GM21423 (cell line): ENCODE results near the gene ZKSCAN3.
"Not testable (repeated sequence)": the region's sequence is repeated elsewhere in the genome, so short reads cannot be mapped to it uniquely, and the experiment has no call there.

Experiments used
- ATAC-seq: cut with Tn5 transposase; IDR thresholded peaks from one replicate; pipeline ENCODE4 v1.9.1; 2021; ENCODE audit warnings: mild to moderate bottlenecking, moderate library complexity; ENCODE audit not compliant: unreplicated experiment

ZKSCAN3 gene

DNA sequence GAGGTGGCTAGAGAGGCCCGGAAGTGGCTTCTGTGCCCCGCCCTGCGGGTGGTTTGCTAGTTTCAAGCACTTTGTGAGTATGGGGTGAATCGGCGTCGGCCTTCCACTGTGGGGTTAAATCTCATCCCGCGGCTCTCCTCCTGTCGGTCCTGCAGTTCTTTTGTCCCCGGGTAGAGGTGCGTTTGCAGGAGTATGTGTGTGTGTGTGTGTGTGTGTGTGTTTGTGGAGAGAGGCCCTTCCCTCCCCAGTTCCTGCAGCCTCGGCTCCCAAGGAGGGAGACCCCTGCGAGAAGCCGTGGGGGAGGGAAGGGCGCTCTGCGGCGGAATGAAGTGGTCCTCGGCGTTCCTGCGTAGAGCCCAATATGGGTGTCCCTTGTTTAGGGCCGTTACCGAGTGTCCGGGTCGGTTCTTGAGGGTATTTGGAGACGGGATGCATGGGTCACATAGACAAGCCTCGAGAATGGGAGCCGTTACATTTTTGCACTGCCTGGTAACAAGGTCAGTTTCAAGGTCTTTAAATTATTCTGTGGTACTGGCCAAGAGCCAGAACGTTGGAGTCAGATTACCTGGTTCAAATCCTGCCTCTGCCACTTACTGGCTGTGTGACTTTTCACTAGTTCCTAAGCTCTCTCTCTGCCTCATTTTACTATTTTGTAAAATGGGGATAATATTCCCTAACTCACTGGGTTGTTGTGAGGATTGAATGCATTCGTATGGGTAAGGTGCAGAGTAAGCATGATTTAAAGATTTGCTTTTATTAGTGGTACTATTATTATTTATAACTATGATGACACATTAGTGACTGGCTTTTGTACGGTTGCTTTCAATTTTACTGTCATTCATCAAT is at the start of gene ZKSCAN3:
ZKSCAN3 (plus strand) TSS at position 56 of the 846 bp plus-strand sequence. CDS start 9,640 bp downstream, outside the sequence.
- peak; percentile 97 for ATAC-seq

DNA sequence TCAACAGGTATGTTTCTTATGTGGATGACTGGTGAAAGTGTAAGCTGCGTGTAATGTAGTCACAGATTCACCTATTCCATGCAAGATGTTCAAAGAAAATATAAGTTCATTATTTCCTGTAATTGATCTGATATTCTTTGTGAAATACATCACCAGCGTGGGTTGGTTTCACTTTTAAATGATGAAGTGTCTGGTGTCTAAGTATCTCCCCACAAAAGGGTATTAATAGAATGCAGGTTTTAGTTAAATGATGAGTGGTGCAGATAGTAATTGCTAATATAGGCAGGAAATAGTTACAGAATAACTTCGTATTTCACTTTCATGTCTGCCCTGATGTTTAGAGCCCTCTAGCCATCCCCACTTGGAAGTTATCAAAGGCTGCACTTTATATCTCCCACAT is 46.2 kb upstream of the ZKSCAN3 start:
- ATAC-seq, result peak; percentile 91

DNA sequence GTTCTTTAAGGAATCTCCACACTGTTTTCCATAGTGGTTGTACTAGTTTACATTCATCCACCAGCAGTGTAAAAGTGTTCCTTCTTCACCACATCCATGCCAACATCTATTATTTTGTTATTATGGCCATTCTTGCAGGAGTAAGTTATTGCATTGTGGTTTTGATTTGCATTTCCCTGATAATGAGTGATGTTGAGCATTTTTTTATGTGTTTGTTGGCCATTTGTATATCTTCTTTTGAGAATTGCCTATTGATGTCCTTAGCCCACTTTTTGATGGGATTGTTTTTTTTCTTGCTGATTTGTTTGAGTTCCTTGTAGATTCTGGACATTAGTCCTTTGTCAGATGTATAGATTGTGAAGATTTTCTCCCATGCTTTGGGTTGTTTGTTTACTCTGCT is 43.4 kb upstream of the ZKSCAN3 start:
- not testable (repeated sequence) for ATAC-seq

DNA sequence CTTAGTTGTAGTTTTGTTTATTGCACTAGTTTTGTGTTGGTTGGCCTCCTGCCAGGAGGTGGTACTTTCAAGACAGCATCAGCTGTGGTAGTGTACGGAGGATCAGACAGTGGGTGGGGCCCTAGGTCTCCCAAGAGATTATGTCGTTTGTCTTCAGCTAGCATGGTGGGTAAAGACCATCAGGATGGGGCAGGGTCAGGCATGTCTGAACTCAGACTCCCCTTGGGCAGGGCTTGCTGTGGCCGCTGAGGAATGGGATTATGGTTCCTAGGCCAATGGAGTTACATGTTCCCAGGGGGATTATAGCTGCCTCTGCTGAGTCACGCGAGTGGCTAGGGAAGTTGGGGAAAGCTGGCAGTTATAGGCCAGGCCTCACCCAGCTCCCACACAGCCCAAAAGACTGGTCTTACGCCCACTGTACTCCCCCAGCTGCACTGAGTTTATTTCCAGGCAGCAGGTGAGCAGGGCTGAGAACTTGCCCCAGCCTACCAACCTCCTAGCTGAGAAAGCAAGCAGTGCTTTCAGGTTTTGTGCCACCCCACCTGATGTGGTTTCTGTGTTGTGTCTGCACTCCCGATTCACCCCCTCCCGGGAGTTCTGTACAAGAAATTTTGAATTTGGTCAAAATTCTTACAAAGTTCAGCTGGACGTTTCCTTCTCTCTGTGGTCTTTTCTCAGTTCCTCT is 38.5 kb upstream of the ZKSCAN3 start:
- no peak for ATAC-seq

DNA sequence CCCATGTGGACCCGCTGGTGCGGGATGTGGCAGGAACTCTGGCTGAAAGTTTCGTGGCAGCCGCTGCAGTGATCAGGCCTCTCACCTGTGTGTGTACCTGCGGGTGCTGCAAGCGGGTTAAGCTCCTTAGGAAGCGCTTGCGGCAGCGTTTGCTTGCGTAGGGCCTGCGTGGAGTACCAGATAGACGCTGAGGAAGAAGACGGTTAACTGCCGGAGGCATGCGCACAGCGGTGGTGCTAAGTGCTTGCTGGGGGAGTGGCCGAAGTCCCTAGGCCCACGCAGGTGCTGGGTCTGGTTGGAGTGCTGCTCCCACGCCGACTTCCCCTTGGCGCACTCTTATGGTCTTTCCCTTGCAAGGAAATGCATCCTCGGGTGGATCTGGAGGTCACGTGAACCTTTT is 36.8 kb upstream of the ZKSCAN3 start:
- ATAC-seq, result no peak

DNA sequence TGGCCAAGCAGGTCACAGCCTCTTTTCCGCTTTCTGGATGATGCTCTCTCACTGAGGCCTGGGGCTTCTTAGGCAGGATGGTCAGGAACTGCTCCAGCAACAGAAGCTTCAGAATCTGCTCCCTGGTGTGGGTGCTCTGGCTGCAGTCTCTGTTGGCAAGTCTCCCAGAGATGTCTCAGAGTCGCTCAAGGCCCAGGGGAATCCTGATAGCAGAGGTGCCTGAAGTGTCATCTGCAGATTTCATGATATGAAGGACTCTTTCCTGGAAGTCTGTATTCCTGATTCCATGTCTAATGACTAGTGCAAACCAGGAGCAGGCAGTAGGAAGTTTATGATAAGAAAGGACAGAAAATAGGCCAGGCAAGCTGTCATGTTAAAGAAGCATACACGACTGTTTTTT is 34.1 kb upstream of the ZKSCAN3 start:
- no peak for ATAC-seq

DNA sequence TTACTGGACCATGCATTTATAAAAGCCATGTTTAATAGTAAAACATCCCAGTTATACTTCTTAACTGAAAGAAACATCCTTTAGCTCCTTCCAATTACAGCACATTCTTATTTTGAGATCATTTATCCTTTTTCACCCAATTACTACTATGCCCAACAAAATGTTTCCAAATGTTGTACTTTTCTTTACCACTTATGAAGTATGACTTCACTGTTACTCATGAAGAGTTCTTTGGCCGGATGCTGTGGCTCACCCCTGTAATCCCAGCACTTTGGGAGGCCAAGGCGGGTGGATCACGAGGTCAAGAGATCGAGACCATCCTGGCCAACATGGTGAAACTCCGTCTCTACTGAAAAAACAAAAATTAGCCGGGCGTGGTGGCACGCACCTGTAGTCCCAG is 31.9 kb upstream of the ZKSCAN3 start:
- ATAC-seq, result not testable (repeated sequence)

DNA sequence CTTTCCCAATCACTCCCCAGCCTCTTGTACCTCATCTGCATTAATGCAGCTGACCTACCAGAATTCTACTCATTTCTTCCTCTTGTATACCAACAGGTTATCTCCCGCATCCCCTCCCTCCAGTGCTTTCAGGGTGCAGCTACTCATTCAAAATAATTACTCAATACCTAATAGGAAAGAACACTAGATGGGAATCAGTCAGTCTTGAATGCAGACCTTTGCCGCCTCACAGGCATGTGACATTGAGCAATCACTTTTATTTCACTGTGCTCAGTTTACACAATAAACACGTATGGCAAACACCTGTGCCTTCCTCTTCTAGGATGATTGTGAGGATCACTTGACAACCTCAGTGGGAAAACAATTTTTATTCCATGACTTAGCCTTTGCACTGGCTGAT is 27.1 kb upstream of the ZKSCAN3 start:
- ATAC-seq, result no peak

DNA sequence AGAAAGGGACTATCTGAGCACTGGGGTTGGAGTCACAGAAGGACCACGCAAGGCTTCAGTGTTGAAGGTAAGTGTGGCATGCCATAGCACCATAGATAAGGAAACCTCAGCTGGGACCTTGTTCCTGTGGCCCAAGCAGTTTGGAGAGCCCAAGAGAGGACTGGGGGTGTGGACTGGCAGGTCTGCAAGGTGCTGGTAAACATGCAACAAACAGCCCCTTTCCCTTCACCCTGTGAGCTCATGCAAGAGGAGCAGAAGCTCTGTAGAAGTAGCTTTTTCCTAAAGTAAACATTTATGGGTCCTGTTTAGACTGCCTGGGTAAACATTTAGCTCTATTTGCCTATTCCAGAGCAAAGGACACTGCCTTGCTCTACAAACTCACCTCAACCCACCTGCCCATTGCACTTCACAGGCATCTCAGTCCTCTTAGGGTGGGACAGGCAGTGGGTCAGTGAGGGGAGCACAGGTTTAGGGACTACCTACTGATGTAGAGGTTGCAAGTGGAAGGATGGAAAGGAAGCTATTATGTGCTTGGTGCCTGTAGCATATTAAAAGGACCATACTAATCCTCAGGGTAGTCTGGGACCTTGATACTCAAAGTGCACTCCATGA is 25.8 kb upstream of the ZKSCAN3 start:
- no peak for ATAC-seq

DNA sequence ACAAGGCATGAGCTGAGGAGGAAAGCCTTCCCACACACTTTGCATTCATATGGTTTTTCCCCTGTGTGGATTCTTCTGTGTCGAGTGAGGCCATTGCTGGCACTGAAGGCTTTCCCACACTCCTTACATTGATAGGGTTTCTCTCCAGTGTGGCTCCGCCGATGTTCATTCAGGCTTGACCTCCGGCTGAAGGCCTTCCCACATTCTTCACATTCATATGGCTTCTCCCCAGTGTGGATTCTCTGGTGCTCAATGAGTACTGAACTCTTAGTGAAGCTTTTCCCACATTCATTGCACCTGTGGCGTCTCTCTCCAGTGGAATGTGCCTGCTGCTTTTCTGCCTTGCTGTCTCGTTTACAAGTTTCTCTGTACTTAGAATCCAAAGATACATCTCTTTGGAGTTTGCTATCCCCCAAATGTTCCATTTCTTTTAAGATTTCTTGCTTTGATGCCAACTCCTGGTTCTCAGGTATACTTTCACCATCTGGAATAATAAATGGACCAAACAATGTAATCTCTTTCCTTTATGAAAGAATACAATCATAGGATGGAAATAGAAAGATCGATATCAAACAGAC is 23.3 kb upstream of the ZKSCAN3 start:
- ATAC-seq, result no peak

DNA sequence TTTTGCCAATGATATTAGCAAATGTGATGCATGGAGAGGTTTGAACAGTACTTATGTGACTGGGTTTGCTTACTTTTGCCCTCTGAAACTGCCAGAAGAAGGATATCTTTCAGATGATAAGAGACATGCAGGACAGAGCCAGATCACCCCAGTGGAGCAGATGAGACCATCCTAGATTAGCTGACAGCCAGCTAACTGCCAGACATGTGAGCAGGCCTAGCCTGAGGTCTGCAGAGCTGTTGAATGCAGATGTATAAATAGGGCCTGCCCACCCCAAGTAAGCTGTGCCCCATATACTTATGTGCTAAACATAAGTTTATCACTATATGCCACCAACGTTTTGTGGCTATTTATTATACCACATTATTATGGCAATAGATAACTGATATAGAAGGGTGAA is 19.7 kb upstream of the ZKSCAN3 start:
- no peak for ATAC-seq

DNA sequence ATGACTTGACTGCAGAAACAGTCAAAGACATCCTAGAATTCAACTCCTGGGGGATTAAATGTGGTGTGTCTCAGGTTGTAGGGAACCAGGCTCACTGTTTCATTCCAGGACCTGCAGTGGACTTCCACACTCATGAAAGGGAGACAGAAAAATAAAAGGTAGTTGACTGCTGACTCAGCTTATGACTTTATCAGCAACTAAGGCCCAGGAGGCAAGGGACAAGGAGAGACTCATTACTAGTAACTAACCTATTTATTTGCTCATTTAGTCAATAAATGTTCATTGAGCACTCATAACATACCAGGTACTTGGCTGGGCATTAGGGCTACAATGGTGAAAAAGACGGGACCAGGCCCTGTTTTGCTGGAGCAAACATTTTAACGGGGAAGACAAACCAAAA is 16.7 kb upstream of the ZKSCAN3 start:
- no peak for ATAC-seq

DNA sequence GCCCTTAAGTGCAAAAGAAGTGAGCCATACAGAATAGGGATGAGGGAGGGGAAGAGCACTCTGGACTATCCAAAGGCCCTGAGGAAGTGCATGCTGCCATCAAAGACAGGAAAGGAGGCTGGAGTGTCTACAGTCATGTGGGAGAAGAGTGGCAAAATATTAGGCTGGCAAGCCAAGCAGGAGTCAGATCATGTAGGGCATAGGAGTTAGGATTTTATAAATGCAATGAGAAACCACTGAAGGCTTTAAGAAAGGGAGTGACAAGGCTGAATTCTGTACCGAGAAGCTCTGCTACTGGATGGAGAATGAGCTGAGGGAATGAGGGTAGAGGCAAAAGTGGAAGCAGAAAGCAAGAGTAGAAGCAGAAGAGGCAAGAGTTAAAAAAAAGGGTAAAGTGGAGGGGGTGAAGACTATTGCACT is 16.1 kb upstream of the ZKSCAN3 start:
- ATAC-seq, result no peak

DNA sequence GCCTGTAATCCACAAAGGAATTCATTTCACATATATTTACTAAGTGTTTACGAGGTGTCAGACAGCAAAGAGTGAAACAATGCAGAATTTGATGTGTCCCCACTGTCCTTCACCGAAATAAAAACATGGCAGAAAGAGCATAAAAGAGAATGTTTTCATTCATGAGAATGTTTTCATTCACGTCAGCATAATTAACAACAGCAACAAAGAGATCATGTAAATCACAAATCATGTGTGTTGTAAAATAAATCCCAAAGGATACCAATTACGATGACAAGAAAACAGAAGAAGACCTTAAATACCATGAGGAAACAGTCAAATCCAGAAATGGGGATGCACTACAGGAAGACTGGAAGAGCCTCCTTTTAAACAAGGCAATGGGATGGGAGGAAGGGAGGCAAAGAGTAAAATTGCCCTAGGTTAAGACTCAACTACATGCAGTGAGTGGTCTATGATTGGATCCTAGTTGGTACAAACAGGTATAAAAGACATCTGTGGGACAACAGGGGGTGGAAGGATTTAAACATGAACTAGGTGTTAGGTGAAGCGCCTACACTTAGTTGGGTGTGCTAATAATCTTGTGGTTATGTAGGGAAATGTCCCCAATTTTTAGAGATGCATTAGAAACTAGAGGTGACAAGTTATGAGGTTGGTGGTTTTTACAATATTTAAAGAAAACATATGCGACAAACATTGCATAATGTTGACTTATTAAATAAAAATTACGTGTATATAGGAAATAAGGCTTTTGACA is 15.3 kb upstream of the ZKSCAN3 start:
- ATAC-seq, result no peak

DNA sequence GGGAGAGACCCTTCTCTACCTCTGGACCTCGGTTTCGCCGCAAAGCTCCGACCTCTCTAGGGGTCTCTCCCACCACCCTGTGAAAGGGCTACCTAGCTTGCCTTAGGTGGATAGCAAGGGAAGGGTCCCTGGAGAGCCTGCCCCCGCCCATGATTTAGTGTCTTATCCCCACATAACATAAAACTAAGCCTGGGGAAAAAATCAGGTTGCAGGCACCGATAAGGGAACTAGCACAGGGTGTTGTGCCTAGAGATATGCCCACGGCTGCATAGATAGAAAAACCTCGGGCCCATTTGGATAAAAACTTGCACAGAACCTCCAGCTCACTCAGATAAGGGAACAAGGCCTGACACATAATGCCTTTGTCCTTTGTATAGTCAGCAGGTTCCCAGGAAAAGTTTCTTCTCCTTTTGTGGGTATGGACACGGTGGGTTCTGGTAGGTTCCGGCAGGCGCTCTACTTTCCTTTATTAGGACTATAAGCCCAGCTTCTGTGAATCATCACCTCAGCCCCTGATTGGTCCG is 14.6 kb upstream of the ZKSCAN3 start:
- no peak for ATAC-seq

DNA sequence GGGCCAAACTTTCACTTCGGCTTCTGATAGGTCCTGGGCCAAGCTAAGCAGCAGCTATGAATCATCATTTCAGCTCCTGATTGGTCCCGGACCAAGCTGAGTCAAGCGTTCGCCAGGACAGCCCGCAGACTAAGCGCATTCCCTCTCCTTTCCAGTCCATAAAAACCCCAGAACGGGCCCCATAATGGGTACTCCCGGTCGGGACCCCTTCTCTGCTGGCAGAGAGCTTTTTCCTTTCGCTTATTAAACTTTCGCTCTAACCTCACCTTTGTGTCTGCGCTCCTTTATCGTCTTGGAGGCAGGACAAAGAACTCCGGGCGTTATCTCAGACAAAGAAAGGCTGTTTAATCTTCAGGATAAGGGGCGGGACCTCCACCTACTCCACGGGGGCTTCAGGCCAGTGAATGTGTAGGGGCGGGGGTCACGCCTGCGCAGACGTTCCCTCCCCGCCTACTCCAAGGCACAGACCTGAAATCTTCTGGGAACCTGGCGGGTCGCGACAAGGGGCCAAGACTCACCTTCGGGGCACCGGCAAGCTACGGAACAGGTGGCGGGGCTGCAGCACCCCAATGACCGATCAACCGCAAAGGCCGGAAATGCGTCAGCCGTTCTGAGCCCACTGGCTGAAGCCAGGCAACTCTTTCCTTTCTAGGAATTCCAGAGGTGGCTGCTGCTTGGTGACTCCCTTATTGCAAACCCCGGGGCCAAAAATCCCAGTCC is 14.0 kb upstream of the ZKSCAN3 start, which contains the start of gene ZSCAN31:
ZSCAN31 (minus strand) TSS at position 585 of the 720 bp plus-strand sequence. CDS start 6,465 bp downstream, outside the sequence.
- ATAC-seq, result peak; percentile 84

DNA sequence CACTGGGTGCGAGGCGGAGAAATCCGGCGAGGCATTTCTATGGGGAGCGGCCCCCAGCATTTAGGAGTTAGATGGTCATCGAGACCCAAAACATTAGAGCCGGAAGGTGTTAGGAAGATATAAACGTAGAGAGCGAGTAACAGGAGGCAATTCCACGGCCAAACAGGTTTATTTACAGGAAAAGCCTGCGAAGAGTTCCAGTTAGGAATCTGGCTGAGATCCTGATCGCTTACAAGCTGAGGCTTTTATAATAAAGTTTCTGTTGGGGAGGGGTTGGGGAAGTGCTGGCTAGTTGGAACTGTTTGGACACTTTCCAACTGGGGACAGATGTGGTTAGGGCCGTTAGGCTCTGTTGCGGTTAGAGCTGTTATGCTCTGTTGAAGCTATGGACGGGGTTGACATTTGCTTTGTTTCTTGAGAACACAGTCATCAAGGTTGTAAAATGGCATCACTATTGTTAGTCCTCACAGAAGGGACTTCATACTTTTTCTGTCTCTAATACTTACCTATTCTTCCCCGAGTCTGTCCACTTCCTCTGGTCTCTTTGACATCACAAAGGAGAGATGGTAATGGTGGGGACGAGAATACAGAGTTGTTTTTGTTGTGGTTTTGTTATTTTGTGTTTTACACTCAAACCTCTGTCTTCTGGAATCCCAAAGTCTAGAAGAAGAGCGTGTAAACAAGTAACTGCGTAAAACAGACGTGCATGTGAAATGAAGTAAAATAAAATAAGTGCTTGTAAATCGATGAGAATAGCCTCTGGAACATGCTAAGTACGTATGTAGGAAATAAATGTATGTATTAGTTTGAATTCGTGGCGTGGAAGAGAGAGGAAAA is 13.2 kb upstream of the ZKSCAN3 start:
- peak; percentile 36 for ATAC-seq

DNA sequence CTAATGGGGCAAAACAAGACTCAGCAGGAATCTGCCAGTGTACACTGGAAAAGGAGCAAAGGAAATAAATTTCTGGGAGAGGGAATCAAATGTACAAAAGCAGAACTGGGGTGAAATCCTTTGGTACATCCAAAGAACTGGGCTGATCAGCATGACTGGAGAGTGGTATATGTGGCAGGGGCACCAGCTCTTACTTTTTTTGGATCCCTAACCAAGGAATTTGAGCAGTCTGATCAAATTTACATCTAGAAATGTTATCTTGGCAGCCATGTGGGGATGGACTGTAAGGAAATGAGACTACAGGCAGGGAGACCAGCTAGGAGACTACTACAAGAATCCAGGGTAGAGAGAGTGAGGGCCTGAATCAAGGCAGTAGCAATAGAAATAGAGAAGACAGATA is 12.6 kb upstream of the ZKSCAN3 start:
- ATAC-seq, result no peak
